HG03139 (cell line): ENCODE data around the gene CDC14A.

Experiments used
- ATAC-seq: cut with Tn5 transposase; IDR thresholded peaks from one replicate; pipeline ENCODE4 v1.9.1; 2021; ENCODE audit not compliant: unreplicated experiment

The CDC14A gene

GRCh38 chr1:100530880-100531487, 178.7 kb downstream of the CDC14A start:
- peak; percentile 91 for ATAC-seq

GRCh38 chr1:100532645-100533044, 180.3 kb downstream of the CDC14A start:
- ATAC-seq = no peak

GRCh38 chr1:100535264-100535663, 183.0 kb downstream of the CDC14A start:
- ATAC-seq = no peak

GRCh38 chr1:100536031-100536430, 183.7 kb downstream of the CDC14A start:
- peak; percentile 82 for ATAC-seq

GRCh38 chr1:100538913-100539835, 186.9 kb downstream of the CDC14A start:
- ATAC-seq = no peak

- ATAC-seq = no peak
These were observed 187.7 kb downstream of the CDC14A start for GRCh38 chr1:100539836-100540536.

- ATAC-seq = no peak
These were observed 190.0 kb downstream of the CDC14A start for GRCh38 chr1:100542285-100542684.

- no peak for ATAC-seq
These were observed 191.3 kb downstream of the CDC14A start for GRCh38 chr1:100543640-100544039.

GRCh38 chr1:100544791-100545190, 192.5 kb downstream of the CDC14A start:
- no peak for ATAC-seq

GRCh38 chr1:100545855-100546254, 193.5 kb downstream of the CDC14A start:
- no peak for ATAC-seq

GRCh38 chr1:100552031-100552430, 199.7 kb downstream of the CDC14A start:
- ATAC-seq = no peak

GRCh38 chr1:100552922-100553321, 200.6 kb downstream of the CDC14A start:
- no peak for ATAC-seq

- ATAC-seq = no peak
These were observed 203.9 kb downstream of the CDC14A start for GRCh38 chr1:100556181-100556580.

GRCh38 chr1:100556925-100557605, 204.8 kb downstream of the CDC14A start:
- no peak for ATAC-seq

- ATAC-seq = no peak
These were observed 205.3 kb downstream of the CDC14A start for GRCh38 chr1:100557606-100557953.

- ATAC-seq = no peak
These were observed 213.2 kb downstream of the CDC14A start for GRCh38 chr1:100565533-100565932.

- ATAC-seq = no peak
These were observed 213.8 kb downstream of the CDC14A start for GRCh38 chr1:100565937-100566699.

GRCh38 chr1:100567062-100567461, 214.8 kb downstream of the CDC14A start:
- ATAC-seq = no peak
